Activated CD4-positive, alpha-beta memory T cell treated with anti-CD3 and anti-CD28 coated beads for 36 hours (primary cell): ENCODE measurements around the gene TTN. TPM values are rescaled to one million over a fixed set of nuclear protein-coding genes. Genes with fewer than 3 reads are reported as not detected.

ENCODE experiments used
- CTCF ChIA-PET: fragments of 350-600 bp; sonication (Branson Sonifier 250); formaldehyde crosslinking; loops from one replicate; lab custom pipeline; 2021; ENCODE audit warnings: antibody characterized with exemption, inconsistent platforms; lab: Charles Lee
- POLR2A ChIA-PET: fragments of 350-600 bp; sonication (Branson Sonifier 250); formaldehyde crosslinking; loops from one replicate; lab custom pipeline; 2021; ENCODE audit warnings: antibody characterized with exemption; lab: Charles Lee
- DNase-seq: peaks from one replicate; pipeline ENCODE4 v3.0.0-alpha.2; 2020
- H3K27ac Mint-ChIP-seq: one replicate; pipeline ENCODE4 v1.8.0; 2021; ENCODE audit warnings: mixed read lengths
- H3K27me3 Mint-ChIP-seq: one replicate; pipeline ENCODE4 v1.8.0; 2021; ENCODE audit warnings: mixed read lengths
- H3K36me3 Mint-ChIP-seq: one replicate; pipeline ENCODE4 v1.8.0; 2021; ENCODE audit warnings: mixed read lengths
- H3K4me1 Mint-ChIP-seq: one replicate; pipeline ENCODE4 v1.8.0; 2021; ENCODE audit warnings: low read depth, mixed read lengths
- H3K4me3 Mint-ChIP-seq: one replicate; pipeline ENCODE4 v1.8.0; 2021; ENCODE audit warnings: mild to moderate bottlenecking, mixed read lengths
- H3K9me3 Mint-ChIP-seq: one replicate; pipeline ENCODE4 v1.8.0; 2021; ENCODE audit warnings: mixed read lengths
- intact Hi-C: fragments of 100-400 bp; cut with micrococcal nuclease; formaldehyde crosslinking; loops from one replicate; pipeline ENCODE4 v1.15.1; 2023
- total RNA-seq, 2 experiments: library from RNA; stranded (reverse); gene quantifications; one replicate each; pipeline ENCODE4 v1.2.3, GENCODE V29; 2021

Gene TTN
- total RNA-seq, 2 experiments from 2014 or later: 0.73 to 1.2 TPM

DNA sequence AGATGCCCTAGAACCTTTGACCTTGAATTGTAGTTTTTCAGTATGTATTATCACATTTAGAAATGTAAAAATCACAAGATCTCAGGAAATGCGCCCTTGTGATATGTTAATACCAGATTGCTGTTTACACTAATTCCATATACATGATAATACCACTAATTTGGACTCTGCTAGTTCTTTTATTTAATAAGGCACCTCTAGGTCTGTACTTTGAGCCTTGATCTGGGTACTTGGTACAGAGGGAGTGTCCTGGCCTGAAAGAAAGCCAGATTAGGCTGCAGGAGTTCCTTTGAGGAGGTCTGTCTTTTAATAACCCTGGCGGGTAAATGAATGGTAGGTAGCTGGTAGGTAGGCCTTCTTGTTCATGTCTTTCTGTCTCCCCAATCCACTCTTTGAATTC lies 300.7 kb downstream of the TTN start:
- Mint-ChIP-seq H3K9me3 (no peaks in the 10 kb centered on the region), H3K4me3 (no peak overlapping the region), H3K36me3 (peaks cover 24% of the 10 kb centered on the region), H3K4me1 (peaks cover 14% of the 10 kb centered on the region), H3K27ac (no peak overlapping the region), H3K27me3 (no peaks in the 10 kb centered on the region)
- intact Hi-C loops: no loop called here
- ChIA-PET CTCF (no interaction called here), POLR2A (no interaction called here)
- DNase-seq: no peak

DNA sequence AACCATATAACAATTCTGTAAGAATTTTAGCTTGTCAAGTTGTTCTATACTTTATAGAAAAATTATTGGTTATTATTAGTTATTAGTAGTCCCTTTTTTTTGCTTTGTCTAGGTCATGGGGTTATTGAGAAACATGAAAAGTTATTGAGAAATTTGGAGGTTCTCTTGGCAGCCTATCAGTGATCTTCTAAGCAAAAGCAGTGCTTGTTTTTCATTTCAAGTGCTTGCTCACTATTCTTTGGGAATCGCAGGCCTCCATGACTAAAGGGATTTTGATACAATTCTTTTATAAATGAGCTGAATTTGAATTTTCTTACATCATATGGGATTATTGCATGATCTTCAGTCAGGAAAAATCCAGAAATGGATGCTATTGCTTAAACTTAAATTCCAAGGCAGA lies 301.1 kb downstream of the TTN start:
- intact Hi-C loops: no loop called here
- ChIA-PET CTCF (no interaction called here), POLR2A (no interaction called here)
- Mint-ChIP-seq H3K36me3 (peaks cover 23% of the 10 kb centered on the region), H3K9me3 (no peaks in the 10 kb centered on the region), H3K4me1 (peaks cover 14% of the 10 kb centered on the region), H3K27ac (no peak overlapping the region), H3K27me3 (no peaks in the 10 kb centered on the region), H3K4me3 (no peak overlapping the region)
- no peak for DNase-seq

DNA sequence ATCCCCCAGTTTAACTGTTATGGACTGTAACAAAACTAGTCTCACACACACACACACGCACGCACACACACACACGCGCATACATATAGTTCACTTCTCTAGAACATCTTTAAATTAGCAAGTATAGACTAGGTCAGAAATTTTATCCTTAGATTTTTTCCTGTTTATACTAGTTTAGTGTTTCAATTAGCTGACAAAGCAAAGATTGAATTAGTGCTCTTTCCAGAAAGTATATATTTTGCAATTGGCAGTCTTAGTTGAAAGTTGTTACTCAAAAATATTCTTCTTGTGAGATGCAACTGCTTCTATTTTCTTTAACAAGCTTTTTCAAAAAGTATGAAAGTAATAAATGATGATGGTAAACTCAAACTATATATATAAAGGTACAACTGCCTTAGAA lies 304.5 kb downstream of the TTN start:
- CTCF ChIA-PET: interaction anchor here (0.6 to 1.6 kb wide), 3 partner anchors 10 to 20 kb away, joined by 3 to 4 read pairs (median 3); no protein-coding TSS in a partner anchor
- peaks cover 9% of the 10 kb centered on the region for H3K4me1 Mint-ChIP-seq
- peaks cover 40% of the 10 kb centered on the region for H3K36me3 Mint-ChIP-seq
- no peak for DNase-seq
- POLR2A ChIA-PET: no interaction called here
- H3K4me3 Mint-ChIP-seq: no peak overlapping the region
- intact Hi-C loops: no loop called here
- no peaks in the 10 kb centered on the region for H3K9me3 Mint-ChIP-seq
- no peak overlapping the region for H3K27ac Mint-ChIP-seq
- H3K27me3 Mint-ChIP-seq: no peaks in the 10 kb centered on the region

DNA sequence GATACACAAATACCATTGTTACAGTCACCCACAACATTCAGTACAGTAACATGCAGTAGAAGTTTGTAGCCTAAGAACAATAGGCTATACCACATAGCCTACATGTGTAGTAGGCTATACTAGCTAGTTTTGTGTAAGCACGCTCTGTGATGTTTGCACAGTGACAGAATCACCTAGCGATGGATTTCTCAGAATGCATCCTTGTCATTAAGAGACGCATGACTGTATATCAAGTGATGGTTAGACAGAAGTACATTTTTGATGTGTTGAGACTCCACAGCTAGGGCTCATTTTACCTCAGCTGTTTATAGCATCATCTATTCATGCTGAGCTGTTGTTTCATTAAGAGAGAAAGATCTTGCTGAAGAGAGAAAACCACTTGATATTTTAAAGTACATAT lies 307.6 kb downstream of the TTN start:
- intact Hi-C loops: no loop called here
- H3K36me3 Mint-ChIP-seq: peaks cover 53% of the 10 kb centered on the region
- CTCF ChIA-PET: interaction anchor here (1.2 kb wide), 1 partner anchor 85 kb away, joined by 3 read pairs; no protein-coding TSS in a partner anchor
- no peaks in the 10 kb centered on the region for H3K4me1 Mint-ChIP-seq
- H3K27me3 Mint-ChIP-seq: no peaks in the 10 kb centered on the region
- no peak for DNase-seq
- no peaks in the 10 kb centered on the region for H3K9me3 Mint-ChIP-seq
- POLR2A ChIA-PET: no interaction called here
- no peak overlapping the region for H3K27ac Mint-ChIP-seq
- H3K4me3 Mint-ChIP-seq: no peak overlapping the region

DNA sequence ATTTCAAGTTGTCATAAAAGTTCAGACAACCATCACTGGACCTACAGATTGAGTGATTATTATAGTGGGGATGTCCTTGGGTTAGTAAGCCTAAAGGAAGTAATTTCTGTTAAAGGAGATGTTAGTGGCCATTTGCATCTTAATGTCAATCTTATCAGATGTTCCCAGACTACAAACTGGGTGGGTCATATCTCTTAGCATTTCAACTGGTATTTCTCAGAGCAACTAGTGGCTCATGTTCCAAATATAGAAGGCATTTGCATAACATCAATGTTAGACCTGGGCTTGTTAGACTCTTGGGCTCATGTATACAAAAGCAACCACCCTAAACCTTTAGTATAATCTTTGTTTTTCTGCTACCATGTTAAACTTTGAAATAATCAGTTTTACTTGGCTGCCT lies 309.1 kb downstream of the TTN start:
- Mint-ChIP-seq H3K36me3 (peaks cover 58% of the 10 kb centered on the region), H3K4me1 (no peaks in the 10 kb centered on the region), H3K27me3 (no peaks in the 10 kb centered on the region), H3K4me3 (no peak overlapping the region), H3K9me3 (no peaks in the 10 kb centered on the region), H3K27ac (no peak overlapping the region)
- intact Hi-C loops: no loop called here
- POLR2A ChIA-PET: no interaction called here
- no peak for DNase-seq
- CTCF ChIA-PET: interaction anchor here (0.5 to 0.9 kb wide), 2 partner anchors 17 to 83 kb away, joined by 3 read pairs; no protein-coding TSS in a partner anchor

DNA sequence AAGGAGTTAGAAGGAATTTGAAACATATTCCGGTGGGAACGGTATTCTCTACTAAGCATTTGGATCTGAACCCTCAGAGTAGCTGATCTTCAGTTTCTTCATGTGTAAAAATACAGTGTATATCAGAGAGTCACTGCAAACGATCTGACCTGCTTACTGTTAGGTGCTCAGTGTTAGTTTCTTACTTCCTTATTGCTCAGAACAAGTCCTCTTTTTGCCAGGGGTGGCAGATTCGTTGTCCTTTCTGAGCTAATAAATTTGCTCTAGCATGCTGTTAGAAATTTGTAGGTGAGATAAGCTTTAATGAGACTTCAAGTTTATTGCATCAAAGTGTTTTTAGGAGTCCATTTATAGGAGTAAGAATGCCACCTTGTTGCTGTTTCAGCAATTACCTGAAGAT lies 311.2 kb downstream of the TTN start:
- peaks cover 54% of the 10 kb centered on the region for H3K36me3 Mint-ChIP-seq
- H3K4me1 Mint-ChIP-seq: peaks cover 2% of the 10 kb centered on the region
- H3K27ac Mint-ChIP-seq: no peak overlapping the region
- ChIA-PET POLR2A (no interaction called here), CTCF (interaction anchor here (0.6 kb wide), 1 partner anchor 170 kb away, joined by 3 read pairs; no protein-coding TSS in a partner anchor)
- H3K9me3 Mint-ChIP-seq: no peaks in the 10 kb centered on the region
- H3K4me3 Mint-ChIP-seq: no peak overlapping the region
- intact Hi-C loops: no loop called here
- no peaks in the 10 kb centered on the region for H3K27me3 Mint-ChIP-seq
- no peak for DNase-seq

DNA sequence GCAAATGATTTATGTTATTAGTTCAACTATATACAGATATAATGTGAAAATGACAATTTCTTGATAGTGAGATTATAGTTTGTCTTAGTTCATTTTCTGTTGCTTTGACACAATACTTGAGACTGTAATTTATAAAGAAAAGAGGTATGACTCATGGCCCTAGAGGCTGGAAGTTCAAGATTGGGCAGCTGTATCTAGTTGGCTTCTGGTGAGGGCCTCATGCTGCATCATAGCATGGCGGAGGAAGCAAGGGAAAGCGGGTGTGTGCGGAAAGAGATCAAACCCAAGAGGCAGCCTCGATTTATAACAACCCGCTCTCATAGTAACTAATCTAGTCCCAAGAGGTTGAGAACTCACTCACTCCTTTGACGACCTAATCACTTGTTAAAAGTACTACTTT lies 315.6 kb downstream of the TTN start:
- ChIA-PET CTCF (no interaction called here), POLR2A (no interaction called here)
- Mint-ChIP-seq H3K27ac (no peak overlapping the region), H3K27me3 (no peaks in the 10 kb centered on the region), H3K36me3 (peaks cover 56% of the 10 kb centered on the region), H3K9me3 (no peaks in the 10 kb centered on the region), H3K4me1 (peaks cover 14% of the 10 kb centered on the region), H3K4me3 (no peak overlapping the region)
- DNase-seq: no peak
- intact Hi-C loops: no loop called here

DNA sequence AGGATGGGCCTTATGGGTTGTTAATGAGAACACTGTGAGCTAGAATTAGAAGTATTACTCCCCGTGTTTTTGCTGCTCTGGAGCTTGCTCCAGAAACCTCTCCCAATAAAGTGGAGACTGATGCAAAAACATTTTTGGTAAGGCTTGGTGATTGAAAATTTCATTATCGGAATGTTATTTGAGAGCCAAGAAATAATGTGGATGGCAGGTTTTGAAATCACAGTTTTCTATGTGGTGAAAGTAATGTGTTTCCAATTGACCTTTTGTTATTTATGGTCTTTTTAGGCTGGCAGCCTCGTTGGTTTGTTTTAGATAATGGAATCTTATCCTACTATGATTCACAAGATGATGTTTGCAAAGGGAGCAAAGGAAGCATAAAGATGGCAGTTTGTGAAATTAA lies 321.9 kb downstream of the TTN start:
- Mint-ChIP-seq H3K27me3 (no peaks in the 10 kb centered on the region), H3K9me3 (no peaks in the 10 kb centered on the region), H3K36me3 (peaks cover 29% of the 10 kb centered on the region), H3K27ac (no peak overlapping the region), H3K4me3 (no peak overlapping the region), H3K4me1 (peaks cover 40% of the 10 kb centered on the region)
- intact Hi-C loops: no loop called here
- ChIA-PET CTCF (no interaction called here), POLR2A (no interaction called here)
- no peak for DNase-seq

DNA sequence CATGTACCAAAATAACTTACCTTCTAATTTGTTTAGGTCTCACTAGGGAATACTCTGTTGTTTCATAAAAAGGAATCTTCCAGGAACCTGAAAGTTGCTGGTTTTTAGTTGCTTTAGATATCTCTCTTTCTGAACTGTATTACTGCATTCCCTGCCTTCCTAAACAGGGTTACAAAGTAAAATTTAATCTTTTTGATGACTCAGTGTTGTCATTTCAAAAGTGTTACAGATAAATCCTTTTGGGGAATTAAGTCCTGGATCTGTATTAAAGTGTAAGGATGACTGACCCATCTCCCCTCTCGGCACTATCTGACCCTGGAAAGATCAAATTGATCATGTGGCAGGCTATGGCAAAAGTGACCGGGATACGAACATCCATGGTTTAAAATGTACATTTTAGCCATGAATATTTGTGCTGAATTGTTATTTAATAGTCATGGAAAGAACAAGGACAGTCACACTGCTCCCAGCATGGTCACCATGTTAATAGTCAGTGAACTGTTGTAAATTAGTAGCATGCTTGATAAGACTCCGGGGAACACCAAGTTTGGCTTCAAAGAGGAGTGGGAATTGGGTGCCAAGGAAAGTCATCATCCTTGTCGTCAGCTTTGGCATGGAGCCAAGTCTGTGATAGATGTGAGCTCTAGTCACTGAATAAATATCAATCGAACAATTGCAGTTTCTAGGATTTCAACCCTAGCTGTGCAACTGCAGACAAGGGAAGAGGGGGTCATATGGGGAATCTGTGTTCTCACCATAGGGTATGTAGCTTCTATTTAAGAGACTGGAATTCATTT lies 322.8 kb downstream of the TTN start:
- H3K4me3 Mint-ChIP-seq: no peak overlapping the region
- H3K9me3 Mint-ChIP-seq: no peaks in the 10 kb centered on the region
- ChIA-PET CTCF (no interaction called here), POLR2A (no interaction called here)
- H3K36me3 Mint-ChIP-seq: peaks cover 23% of the 10 kb centered on the region
- no peak for DNase-seq
- no peak overlapping the region for H3K27ac Mint-ChIP-seq
- H3K27me3 Mint-ChIP-seq: no peaks in the 10 kb centered on the region
- intact Hi-C loops: no loop called here
- H3K4me1 Mint-ChIP-seq: peaks cover 42% of the 10 kb centered on the region

DNA sequence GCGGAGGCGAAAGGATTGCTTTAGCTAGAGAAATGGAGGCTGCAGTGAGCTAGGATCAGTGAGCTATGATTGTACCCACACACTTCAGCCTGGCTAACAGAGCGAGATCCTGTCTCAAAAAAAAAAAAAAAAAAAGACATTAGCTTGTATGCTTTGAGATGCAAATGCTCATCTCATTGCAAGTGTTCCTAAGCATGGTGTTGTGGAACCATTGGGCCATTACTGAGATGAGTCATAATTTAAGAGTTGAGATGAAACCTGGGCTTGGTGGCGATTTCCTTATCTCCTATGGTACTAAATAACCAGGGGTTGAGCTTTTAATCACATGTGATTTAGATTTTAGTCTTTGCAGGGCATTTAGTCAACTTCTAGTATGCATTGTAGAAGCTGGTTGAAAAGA lies 324.8 kb downstream of the TTN start:
- peak; percentile 11 for DNase-seq
- Mint-ChIP-seq H3K4me3 (peak overlapping the region; percentile 51), H3K9me3 (no peaks in the 10 kb centered on the region), H3K27ac (no peak overlapping the region), H3K27me3 (no peaks in the 10 kb centered on the region), H3K36me3 (peaks cover 14% of the 10 kb centered on the region), H3K4me1 (peaks cover 40% of the 10 kb centered on the region)
- intact Hi-C loops: no loop called here
- ChIA-PET CTCF (interaction anchor here (0.6 to 1.0 kb wide), 3 partner anchors 10 to 85 kb away, joined by 3 read pairs; no protein-coding TSS in a partner anchor), POLR2A (no interaction called here)

DNA sequence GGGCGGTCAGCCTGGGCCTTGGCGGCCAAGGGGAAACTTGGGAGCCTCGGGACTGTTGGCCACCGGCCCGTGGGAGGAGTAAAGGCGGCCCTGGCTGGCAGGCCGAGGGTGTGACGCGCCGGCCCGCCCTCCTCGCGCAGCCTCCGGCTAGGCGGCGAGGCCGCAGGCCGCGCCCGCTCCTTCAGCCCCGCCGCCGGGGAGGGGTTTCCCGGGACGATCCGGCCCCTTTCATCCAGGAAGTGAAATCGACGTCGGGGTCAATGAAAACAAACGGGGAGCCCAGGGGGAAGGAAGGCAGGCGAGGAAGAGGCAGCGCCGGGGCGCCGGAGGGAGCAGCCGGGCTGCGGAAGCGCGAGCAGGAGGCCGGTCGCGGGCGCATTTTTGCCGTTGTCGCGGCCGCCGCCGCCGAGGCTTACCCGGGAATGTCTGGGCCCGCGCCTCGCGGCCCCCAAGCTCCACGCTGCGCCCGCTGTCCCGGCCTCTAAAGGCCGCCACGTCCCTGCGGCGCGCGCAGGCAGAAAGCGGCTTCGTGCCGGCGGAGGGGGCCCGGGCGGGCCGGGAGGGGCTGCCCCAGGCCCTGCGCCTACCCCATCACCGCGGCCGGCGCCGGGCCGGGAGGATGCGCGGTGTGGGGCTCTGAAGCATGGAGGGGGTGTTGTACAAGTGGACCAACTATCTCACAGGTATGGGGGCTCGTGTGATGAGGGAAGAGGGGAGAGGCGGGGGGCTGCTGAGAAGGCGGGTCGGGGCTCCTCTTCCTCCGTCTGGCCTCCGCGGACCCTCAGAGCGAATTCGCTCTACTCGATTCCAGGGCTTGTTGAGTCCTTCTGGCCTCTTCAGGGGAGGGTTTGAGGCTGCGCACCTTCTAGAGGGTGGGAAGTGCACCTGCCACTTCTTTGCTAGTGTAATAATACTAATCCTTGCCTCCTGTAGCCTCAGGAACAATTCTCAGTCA lies 326.7 kb downstream of the TTN start, which contains the start of gene PLEKHA3:
Gene PLEKHA3, plus strand, starts transcription at position 231 of the 955 bp plus-strand sequence. Its CDS starts 413 bp downstream, at position 644.
- H3K9me3 Mint-ChIP-seq: no peaks in the 10 kb centered on the region

More for the DNA sequence above, 326.7 kb downstream of the TTN start, which contains the start of gene PLEKHA3:
- ChIA-PET CTCF (interaction anchor here (1.0 to 2.3 kb wide), 5 partner anchors 31 to 368 kb away, joined by 3 to 10 read pairs (median 6); partner anchors contain the start of gene RBM45), POLR2A (interaction anchor here (3.3 kb wide), 1 partner anchor 30 kb away, joined by 12 read pairs; the partner anchor contains the start of genes PJVK and PRKRA)
- H3K4me1 Mint-ChIP-seq: peaks cover 40% of the 10 kb centered on the region
- peak; percentile 83 for DNase-seq
- intact Hi-C loops: no loop called here
- H3K36me3 Mint-ChIP-seq: peaks cover 3% of the 10 kb centered on the region
- H3K27me3 Mint-ChIP-seq: no peaks in the 10 kb centered on the region
- H3K4me3 Mint-ChIP-seq: peak within 1 kb of the TSS; percentile 97
- peak within 1 kb of the TSS; percentile 97 for H3K27ac Mint-ChIP-seq
